GM18508 (cell line): ENCODE results near the gene TRMT112.
"Not testable (repeated sequence)": the region's sequence is repeated elsewhere in the genome, so short reads cannot be mapped to it uniquely, and the experiment has no call there.

Experiments used
- ATAC-seq: cut with Tn5 transposase; IDR thresholded peaks from one replicate; pipeline ENCODE4 v1.9.1; 2021; ENCODE audit warnings: moderate number of reproducible peaks; ENCODE audit not compliant: insufficient read depth, unreplicated experiment

The TRMT112 gene

DNA sequence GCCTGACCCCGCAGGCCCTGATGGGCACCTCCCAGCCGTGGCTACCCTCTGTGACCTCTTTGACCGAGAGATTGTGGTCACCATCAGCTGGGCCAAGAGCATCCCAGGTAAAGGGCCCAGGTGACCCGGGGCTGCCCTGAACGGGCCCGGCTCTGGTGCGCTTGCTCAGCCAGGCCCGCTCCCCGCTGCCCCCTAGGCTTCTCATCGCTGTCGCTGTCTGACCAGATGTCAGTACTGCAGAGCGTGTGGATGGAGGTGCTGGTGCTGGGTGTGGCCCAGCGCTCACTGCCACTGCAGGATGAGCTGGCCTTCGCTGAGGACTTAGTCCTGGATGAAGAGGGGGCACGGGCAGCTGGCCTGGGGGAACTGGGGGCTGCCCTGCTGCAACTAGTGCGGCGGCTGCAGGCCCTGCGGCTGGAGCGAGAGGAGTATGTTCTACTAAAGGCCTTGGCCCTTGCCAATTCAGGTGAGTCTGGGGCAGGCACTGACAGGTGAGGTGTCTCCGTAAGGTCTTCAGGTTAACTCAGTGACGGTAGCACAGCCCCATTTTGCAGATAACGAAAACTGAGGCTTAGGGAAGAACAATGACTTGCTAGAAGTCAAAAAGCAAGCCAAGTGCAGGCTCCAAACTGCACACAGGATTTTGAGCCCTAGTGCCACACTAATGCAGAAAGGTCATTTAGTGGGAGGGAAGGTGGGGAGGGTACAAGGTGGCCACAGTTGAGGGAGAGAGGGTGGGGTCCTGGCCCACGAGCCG lies 2.4 kb downstream of the TRMT112 start:
- ATAC-seq, result no peak

DNA sequence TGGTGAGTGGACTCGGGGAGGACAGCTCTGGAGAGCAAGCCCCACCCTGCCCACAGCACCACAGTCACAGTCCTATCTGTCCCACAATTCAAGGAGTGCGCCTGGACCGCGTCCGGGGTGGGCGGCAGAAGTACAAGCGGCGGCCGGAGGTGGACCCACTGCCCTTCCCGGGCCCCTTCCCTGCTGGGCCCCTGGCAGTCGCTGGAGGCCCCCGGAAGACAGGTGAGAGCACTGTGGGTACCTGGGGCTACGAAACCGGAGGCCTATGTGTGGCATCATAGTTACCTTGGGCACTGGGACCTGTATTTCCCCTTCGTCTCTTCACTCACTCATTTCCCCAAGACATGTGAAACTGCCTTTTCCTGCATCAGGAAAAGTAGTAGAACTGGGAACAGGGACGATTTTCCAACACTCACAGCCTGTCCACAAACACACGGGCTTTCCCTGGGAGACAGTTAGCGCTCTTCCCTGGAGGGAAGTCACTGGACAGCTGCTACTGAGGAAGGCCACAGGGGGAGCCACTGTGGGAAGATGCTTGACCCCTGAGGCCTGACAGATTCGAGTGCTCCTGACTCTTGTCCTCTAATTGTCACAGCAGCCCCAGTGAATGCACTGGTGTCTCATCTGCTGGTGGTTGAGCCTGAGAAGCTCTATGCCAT lies 3.1 kb downstream of the TRMT112 start:
- ATAC-seq, result no peak

DNA sequence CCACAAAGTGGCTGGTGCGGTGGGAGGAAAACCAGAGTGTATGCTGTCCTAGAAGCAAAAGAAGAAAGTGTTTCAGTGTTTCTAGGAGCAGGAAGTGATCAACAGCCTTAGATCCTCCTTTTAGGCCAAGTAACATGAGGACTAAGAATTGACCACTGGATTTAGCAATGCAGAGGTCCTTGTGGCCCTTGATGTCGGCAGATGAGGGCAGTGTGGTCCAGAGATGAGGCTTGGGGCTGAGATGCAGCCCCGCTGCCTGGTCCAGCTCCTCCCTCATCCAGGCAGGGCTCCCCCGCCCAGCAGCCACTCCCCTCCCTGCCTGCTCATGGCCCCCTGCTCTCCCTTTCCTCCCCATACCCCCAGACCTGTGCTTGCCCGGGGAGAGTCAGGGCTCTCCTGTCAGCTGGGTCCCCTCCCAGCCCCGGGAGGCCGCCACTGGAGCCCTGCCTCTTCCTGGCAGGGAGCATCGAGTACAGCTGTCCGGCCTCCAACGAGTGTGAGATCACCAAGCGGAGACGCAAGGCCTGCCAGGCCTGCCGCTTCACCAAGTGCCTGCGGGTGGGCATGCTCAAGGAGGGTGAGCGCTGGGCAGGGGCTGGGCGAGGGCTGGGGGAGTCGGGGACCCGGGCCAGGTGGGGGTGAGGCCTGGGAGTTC lies 3.7 kb downstream of the TRMT112 start:
- ATAC-seq, result no peak

DNA sequence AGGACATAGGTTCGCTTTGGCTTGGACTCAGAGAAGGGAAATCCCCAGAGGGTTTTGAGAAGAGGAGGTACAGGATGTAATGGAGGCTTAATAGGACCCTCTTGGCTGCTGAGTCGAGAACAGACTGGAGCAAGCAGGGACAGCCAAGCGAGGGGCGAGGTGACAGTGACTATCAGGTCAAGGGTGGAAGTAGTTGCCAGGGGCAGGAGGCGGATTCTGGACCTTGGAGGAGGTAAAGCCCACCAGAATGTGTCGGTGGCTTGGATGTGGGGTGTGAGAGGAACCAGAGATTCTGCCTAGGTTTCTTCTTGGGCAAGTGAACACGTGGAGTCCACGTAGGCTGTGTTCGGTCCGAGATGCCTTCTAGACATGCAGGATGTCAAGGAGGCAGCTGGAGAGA lies 4.4 kb downstream of the TRMT112 start:
- no peak for ATAC-seq

DNA sequence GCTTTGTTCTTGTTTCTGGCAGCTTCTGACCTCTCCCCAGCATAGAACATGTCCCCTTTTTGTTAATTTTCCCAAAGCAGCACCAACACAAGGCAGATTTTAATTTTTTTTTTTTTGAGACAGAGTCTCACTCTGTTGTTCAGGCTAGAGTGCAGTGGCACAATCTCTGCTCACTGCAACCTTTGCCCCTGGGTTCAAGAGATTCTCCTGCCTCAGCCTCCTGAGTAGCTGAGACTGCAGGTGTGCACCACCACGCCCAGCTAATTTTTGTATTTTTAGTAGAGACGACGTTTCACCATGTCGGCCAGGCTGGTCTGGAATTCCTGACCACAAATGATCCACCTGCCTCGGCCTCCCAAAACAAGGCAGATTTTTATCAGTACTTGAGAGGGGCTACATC lies 9.6 kb downstream of the TRMT112 start:
- not testable (repeated sequence) for ATAC-seq

DNA sequence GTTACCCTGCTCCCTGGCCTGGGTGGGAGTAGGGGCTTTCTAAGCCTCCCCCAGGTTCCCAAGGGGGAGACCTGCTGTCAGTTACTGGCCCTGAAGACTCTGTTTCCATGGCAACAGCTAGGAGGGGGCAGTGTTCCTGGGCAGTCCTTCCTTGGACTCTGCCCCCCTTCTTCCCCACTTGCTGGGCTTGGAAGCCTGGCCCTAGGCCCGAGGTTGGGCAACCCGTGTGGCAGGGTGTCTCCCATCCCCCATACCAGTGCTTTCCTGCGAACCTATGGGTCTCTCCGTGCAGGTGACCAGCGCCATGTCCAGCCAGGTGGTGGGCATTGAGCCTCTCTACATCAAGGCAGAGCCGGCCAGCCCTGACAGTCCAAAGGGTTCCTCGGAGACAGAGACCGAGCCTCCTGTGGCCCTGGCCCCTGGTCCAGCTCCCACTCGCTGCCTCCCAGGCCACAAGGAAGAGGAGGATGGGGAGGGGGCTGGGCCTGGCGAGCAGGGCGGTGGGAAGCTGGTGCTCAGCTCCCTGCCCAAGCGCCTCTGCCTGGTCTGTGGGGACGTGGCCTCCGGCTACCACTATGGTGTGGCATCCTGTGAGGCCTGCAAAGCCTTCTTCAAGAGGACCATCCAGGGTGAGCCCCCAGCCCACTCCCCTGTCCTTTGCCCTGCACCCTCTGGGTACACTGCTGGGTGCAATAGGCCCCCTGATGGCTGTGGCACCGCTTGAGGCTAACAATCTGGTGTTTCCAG lies 10.3 kb downstream of the TRMT112 start:
- no peak for ATAC-seq

DNA sequence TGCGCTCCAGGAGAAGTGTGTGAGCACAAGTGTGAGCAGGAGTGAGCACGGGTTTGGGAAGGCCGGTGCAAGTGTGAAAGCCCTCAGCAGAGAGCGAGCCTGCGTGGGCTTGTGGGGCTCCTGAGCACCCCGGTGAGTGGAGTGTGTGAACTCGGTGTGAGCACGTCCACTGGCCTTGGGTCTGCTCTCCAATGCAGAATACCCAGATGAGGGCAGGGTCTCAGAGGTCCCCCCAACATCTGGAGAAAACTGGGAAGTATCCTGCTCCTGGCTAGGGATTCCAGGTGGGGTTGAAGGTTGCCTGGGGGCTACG lies 10.8 kb downstream of the TRMT112 start:
- no peak for ATAC-seq

DNA sequence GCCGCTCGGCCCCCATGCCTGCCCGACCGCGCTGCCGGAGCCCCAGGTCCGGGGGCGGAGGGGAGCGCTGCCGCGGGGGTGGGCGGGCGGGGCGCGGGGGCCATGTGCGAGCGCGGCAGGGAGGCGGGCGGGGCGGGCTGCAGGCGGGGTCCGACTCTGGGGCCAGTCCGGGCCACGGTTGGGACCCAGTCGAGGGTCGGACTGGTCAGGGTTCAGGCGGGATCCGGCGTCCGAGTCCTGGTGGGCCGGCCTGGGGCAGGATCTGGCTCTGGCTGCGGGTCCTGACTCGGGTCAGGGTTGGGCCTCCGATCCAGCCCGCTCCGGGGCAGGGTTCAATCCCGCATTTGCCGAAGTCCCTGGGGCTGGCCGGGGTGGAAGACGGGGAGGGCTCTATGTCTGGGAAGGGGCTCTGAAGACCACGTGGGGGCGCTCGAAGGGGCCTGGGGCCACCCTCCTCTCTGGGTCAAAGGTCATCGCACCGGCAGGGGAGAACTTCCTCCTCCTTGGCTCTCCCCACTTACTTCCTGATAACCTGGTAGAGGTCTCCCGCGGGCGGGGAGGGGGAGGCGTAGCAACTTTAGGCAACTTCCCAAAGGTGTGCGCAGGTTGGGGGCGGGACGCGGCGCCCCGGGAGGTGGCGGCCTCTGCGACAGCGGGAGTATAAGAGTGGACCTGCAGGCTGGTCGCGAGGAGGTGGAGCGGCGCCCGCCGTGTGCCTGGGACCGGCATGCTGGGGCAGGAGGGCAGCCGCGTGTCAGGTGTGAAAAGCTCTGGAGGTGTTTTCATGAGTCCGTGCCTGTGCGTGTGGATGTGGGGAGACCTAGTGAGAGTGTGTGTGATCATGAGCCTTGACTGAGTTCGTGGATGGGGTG lies 11.4 kb downstream of the TRMT112 start:
- ATAC-seq, result no peak

DNA sequence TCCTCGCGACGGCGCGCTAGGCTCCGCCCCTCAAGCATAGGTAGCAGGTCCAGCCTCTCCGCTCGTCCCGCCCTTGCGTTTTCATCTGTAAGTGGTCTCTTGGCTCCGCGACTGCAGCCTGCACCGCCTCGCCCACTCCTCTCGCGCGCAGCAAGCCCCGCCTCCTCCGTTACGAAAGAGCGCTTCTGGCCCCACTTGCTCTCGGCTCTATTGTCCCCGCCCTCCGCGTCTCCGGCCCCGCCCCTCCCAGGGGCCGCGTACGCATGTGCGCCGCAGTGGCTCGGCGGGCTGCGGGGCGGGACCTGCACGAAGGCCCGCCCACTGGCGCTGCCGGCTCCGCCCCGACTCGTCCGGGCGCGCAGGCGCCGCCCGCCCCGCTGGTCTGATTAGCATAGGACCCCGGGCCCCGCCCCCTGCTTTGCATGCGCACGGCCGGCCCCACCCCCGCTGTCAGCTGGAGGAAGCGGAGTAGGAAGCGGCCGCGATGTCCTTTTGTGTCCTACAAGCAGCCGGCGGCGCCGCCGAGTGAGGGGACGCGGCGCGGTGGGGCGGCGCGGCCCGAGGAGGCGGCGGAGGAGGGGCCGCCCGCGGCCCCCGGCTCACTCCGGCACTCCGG lies 12.2 kb downstream of the TRMT112 start, which contains the start of gene ESRRA:
ESRRA (plus strand) TSS at position 450 of the 616 bp plus-strand sequence. CDS start 1,656 bp downstream, outside the sequence.
- ATAC-seq, result peak; percentile 48

DNA sequence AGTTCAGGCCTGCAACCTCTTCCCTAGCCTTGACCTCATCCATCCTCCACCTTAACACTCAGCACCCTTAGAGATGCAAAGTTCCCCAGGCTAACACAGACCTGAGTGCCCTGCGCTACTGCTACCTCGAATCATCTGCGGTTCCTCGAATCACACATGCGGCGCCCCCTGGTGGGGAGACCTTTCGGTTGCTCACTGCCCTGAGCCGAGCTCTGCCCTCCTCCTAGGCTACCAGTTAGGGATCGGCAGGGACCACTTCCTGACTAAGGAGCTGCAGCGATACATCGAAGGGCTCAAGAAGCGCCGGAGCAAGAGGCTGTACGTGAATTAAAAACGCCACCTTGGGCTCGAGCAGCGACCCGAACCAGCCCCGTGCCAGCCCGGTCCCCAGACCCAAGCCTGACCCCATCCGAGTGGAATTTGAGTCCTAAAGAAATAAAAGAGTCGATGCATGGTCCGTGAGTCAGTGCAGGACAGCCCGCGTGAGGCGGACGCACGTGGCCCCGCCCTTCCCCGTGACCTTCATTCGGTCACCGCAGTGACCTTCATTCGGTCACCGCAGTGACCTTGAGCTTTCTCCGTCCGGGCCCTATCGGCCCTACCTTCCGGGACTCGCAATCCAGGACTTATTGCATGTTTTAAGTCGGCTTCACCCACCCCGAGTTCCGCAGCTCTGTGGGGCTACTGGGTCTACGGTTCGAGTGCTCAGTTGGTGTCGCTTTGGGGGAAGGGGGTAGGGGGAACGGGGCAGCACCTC lies 12.9 kb downstream of the TRMT112 start:
- peak; percentile 21 for ATAC-seq

DNA sequence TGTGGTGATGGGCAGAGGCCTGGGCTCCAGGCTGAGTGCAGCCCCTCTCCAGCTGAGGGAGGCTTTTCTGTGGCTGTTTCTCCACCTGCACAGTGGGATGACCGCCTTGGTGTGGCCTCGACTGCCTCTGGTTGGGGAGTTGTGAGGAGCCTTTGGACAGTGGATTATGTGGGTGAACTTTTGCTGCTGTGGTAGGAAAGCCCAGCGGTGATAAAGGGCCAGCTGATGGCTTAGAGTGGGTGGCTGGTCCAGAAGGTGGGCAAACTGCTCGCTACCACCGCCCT lies 13.4 kb downstream of the TRMT112 start:
- no peak for ATAC-seq

DNA sequence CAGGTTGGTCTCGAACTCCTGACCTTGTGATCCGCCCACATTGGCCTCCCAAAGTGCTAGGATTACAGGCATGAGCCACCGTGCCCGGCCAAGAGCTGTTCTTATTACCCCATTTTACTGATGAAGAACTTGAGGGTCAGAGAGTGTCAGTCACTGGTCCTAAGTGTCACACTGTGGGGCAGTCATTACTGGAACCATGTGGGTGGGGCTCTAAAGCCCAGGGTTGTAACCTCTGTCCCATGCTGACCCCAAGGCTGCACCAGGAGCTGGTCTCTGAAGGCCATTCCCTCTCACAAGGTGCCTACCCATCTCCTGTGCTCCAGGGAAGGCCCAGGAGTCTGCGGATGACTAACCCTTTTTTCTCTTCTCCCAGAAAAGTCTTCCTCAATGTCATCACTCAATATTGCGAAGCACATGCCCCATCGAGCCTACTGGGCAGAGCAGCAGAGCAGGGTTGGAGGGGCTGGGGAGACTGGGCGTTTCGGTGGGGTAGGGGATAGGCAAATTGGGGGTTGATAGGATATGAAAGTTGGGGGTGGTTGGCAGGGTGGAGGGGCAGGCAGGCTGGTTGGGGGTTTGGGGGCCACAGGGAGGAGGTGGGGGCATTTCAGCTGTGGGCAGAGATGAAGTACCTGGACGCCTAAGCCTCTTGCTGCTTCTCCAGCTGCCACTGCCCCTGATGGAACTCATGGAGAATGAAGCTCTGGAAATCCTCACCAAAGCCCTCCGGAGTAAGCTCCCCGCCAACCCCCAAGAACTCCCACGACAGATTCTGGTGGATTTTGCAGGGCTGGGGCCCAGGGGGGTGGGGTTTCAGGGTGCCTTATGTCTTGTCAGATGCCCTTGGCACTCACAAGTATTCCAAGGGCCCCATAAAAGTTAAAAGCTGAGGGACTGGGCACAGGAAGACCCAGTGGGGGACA lies 14.0 kb downstream of the TRMT112 start:
- ATAC-seq, result no peak

DNA sequence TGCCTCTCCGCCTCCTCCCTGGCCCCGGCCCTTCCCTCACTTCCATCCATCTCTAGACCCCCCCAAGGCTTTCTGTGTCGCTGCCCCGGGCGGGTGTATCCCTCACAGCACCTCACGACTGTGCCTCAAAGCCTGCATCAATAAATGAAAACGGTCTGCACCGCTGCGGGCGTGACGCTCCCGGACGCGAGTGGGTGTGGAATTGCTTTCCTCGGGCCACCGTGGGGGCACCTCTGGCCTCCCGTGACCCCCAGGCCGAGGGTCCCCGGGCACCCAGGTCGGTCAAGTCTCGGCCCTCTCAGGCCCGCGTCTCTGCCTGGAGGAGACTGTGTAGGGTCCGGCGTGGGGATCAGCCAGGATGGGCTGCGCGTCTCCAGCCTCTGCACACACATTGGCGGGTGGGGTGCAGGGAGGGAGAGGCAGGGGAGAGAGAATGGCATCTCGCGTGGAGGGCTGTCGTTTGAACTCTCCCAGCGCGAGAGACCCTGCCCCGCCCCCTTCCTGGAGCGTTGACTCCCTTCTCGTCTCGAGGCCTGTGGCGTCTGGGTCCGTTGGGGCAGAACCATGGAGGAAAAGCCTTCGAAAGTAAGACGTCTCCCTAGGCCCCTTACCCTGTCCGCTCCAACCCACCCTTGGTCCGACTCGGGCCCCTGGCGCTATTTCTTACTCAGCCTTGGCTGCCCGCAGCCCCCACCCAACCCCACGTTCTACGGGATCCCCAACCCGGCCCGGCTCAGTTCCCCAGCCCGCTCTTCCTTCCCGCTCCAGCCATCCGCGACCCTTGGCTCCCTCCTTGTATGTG lies 17.3 kb downstream of the TRMT112 start, which contains the start of gene CATSPERZ:
CATSPERZ (plus strand) TSS at position 512 of the 802 bp plus-strand sequence; CDS start at position 565, 53 bp downstream.
- ATAC-seq, result no peak

DNA sequence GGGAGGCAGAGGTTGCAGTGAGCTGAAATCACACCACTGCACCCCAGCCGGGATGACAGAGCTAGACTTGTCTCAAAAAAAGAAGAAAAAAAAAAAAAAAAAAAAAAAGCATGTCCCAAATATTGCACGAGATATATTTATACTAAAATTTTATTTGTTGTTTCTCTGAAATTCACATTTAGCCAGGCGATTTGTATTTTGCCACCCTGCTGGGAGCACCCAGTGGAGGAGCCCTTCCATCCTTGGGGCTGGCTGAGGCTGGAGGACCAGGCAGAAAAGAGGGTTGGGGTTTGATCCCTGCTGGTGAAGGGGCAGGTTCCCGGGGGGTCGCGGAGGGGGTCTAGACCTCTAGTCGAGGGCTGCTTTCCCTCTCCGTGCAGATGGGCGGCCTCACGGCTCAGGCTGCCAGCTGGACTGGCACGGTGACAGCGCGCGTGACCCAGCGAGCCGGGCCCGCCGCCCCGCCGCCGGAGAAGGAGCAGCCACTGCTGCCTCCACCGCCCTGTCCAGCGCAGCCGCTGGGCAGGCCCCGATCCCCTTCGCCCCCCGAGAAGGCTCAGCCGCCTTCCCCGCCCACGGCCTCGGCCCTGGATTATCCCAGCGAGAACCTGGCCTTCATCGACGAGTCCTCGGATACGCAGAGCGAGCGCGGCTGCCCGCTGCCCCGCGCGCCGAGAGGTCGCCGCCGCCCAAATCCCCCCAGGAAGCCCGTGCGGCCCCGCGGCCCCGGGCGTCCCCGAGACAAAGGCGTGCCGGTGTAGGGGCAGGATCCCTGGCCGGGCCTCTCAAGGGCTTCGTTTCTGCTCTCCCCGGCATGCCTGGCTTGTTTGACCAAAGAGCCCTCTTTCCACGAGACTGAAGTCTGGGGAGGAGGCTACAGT lies 18.2 kb downstream of the TRMT112 start:
- ATAC-seq, result no peak

DNA sequence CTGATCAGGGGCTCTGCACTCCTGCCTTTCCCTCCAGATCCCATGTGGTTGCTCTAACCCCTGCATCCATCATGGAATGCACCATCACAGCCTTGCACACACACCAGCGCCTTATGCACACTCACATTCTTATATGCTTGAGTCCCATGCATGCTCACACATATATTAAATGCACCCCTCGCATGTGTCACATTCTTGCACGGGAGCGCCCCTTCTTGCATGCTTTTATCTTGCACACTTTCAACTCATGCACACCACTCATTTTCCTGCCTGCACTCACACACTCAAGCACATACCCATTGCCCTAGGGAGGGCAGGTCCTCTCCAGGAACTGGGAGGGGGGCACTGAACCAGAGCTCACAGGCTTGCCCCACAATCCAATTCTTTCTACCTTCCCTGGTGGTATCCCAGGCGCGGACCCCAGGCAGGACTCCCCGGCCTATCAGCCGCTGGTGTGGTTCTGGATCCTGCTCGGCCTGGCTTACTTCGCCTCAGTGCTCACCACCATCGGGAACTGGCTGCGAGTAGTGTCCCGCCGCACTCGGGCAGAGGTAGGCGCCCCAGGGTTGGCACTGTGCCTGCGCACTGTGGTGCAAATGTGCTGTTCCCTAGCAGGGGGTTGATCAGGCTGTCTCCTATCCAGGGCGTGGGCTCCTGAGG lies 19.5 kb downstream of the TRMT112 start:
- ATAC-seq, result no peak
